Stomach (tissue), 4 donors: ENCODE measurements around the gene CDK15.

Experiments
- CTCF ChIP-seq, 7 experiments: fragments of 450-650 bp in 4 of 7; fragments of 200-600 bp in 3 of 7; sonication (generic) in 3 of 7; IDR thresholded peaks; one replicate each; pipeline ENCODE4 v1.5.1; 2016 to 2019; ENCODE audit warnings: antibody characterized with exemption in 7 of 7, control low read depth in 2 of 7, mild to moderate bottlenecking in 1 of 7
- EP300 ChIP-seq: sonication (generic); formaldehyde crosslinking; IDR thresholded peaks from one replicate; pipeline ENCODE4 v1.6.1; 2017; ENCODE audit warnings: antibody characterized with exemption
- POLR2A ChIP-seq, 4 donors: fragments of 450-650 bp; IDR thresholded peaks; one replicate each; pipeline ENCODE4 v1.6.1; 2016; ENCODE audit warnings: antibody characterized with exemption in 4 of 4, control low read depth in 2 of 4, mild to moderate bottlenecking in 1 of 4, moderate library complexity in 1 of 4
- POLR2AphosphoS5 ChIP-seq, 3 donors: sonication (generic); formaldehyde crosslinking; IDR thresholded peaks; one replicate each; pipeline ENCODE4 v1.6.1; 2016; ENCODE audit warnings: antibody characterized with exemption in 3 of 3

GRCh38 chr2:201866643-201867473 is 60.5 kb downstream of the CDK15 start:
- TF ChIP-seq CTCF (IDR thresholded peaks at IDR 0.05) = no peak
- no peak for TF ChIP-seq POLR2A (IDR thresholded peaks at IDR 0.05)
- TF ChIP-seq EP300 = no peak
- no peak for TF ChIP-seq POLR2AphosphoS5 (IDR thresholded peaks at IDR 0.05)
